Endometrial microvascular endothelial cells (primary cell): ENCODE results near the gene EGFR. TPM values are rescaled to one million over a fixed set of nuclear protein-coding genes. Genes with fewer than 3 reads are reported as not detected.

Source experiments
- in situ Hi-C: cut with HindIII; loops from 2 replicates; pipeline ENCODE4 v1.10.0; 2017; ENCODE audit warnings: low sequenced_read_pairs, low pct_unique_long_range_greater_than_20kb; ENCODE audit errors: inconsistent ontology term
- total RNA-seq: library from RNA; depleted of rRNA; stranded (reverse); fragments of >200 nt; gene quantifications from one replicate; pipeline ENCODE4 v1.2.3, GENCODE V29; 2015; ENCODE audit errors: inconsistent ontology term

EGFR gene
- total RNA-seq, 1 donor from 2014 or later = 4.8 TPM

- in situ Hi-C loops = loop anchor here (25.0 kb wide), 1 partner anchor 117 kb away; the partner anchor contains the start of gene EGFR
Measured at GRCh38 chr7:55129541-55130394, 111.0 kb downstream of the EGFR start.

- in situ Hi-C loops = loop anchor here (25.0 kb wide), 1 partner anchor 118 kb away; the partner anchor contains the start of gene EGFR
Measured at GRCh38 chr7:55130395-55131141, 111.8 kb downstream of the EGFR start.

GRCh38 chr7:55131142-55131929, 112.5 kb downstream of the EGFR start:
- in situ Hi-C loops = loop anchor here (25.0 kb wide), 1 partner anchor 119 kb away; the partner anchor contains the start of gene EGFR

GRCh38 chr7:55132550-55132889, 113.7 kb downstream of the EGFR start:
- in situ Hi-C loops = loop anchor here (25.0 kb wide), 1 partner anchor 120 kb away; the partner anchor contains the start of gene EGFR

GRCh38 chr7:55132890-55133551, 114.2 kb downstream of the EGFR start:
- in situ Hi-C loops = loop anchor here (25.0 kb wide), 1 partner anchor 121 kb away; the partner anchor contains the start of gene EGFR

GRCh38 chr7:55133630-55134358, 115.0 kb downstream of the EGFR start:
- in situ Hi-C loops = loop anchor here (25.0 kb wide), 1 partner anchor 121 kb away; the partner anchor contains the start of gene EGFR

- in situ Hi-C loops = loop anchor here (25.0 kb wide), 1 partner anchor 122 kb away; the partner anchor contains the start of gene EGFR
Measured at GRCh38 chr7:55134359-55134725, 115.5 kb downstream of the EGFR start.

- in situ Hi-C loops = loop anchor here (25.0 kb wide), 1 partner anchor 122 kb away; the partner anchor contains the start of gene EGFR
Measured at GRCh38 chr7:55134786-55135185, 116.0 kb downstream of the EGFR start.

GRCh38 chr7:55135462-55135861, 116.6 kb downstream of the EGFR start:
- in situ Hi-C loops = loop anchor here (25.0 kb wide), 1 partner anchor 123 kb away; the partner anchor contains the start of gene EGFR

- in situ Hi-C loops = loop anchor here (25.0 kb wide), 1 partner anchor 126 kb away; the partner anchor contains the start of gene EGFR
Measured at GRCh38 chr7:55138663-55139062, 119.8 kb downstream of the EGFR start.

GRCh38 chr7:55140221-55140940, 121.6 kb downstream of the EGFR start:
- in situ Hi-C loops = loop anchor here (25.0 kb wide), 1 partner anchor 128 kb away; the partner anchor contains the start of gene EGFR

GRCh38 chr7:55140941-55141278, 122.1 kb downstream of the EGFR start:
- in situ Hi-C loops = loop anchor here (25.0 kb wide), 1 partner anchor 129 kb away; the partner anchor contains the start of gene EGFR

- in situ Hi-C loops = loop anchor here (25.0 kb wide), 1 partner anchor 131 kb away; the partner anchor contains the start of gene EGFR
Measured at GRCh38 chr7:55142919-55143600, 124.2 kb downstream of the EGFR start.

- in situ Hi-C loops = loop anchor here (25.0 kb wide), 1 partner anchor 132 kb away; the partner anchor contains the start of gene EGFR
Measured at GRCh38 chr7:55144333-55145317, 125.8 kb downstream of the EGFR start.

GRCh38 chr7:55145606-55146005, 126.8 kb downstream of the EGFR start:
- in situ Hi-C loops = loop anchor here (25.0 kb wide), 1 partner anchor 133 kb away; the partner anchor contains the start of gene EGFR
